ENCODE measurements around the gene LRRC4. TPM values are rescaled to one million over a fixed set of nuclear protein-coding genes. Genes with fewer than 3 reads are reported as not detected.

The LRRC4 gene
- polyA plus RNA-seq, 1 of the 3 experiments (the other 2 are of a cell fraction), result 0.44 TPM

- H3K27ac ChIP-seq (ENCODE audit: low read depth in 2 of 2, low read length in 1 of 2), result no peak overlapping the region
- H3K9me3 ChIP-seq, result no peaks in the 10 kb centered on the region
- peaks cover 0 to 20% of the 10 kb centered on the region in 2 experiments for H3K36me3 ChIP-seq (replicated peaks in 1 of 2; ENCODE audit: control insufficient read depth in 1 of 2, insufficient read depth in 2 of 2, low read length in 1 of 2)
- no peak overlapping the region for H3K4me3 ChIP-seq (ENCODE audit: low read depth in 2 of 2, low read length in 1 of 2)
- H3K79me2 ChIP-seq (ENCODE audit: insufficient read depth), result peaks cover 17% of the 10 kb centered on the region; the same call in 1 of the 2 replicates
- no peak overlapping the region for H3K9ac ChIP-seq
- DNase-seq, result no peak
- peaks cover 15 to 57% of the 10 kb centered on the region in 2 experiments for H3K4me1 ChIP-seq (ENCODE audit: control insufficient read depth in 1 of 2, insufficient read depth in 2 of 2, low read depth in 1 of 2, low read length in 1 of 2)
- 90% methylated on average over 4 of the region's 4 CpGs for WGBS (ENCODE audit: low lambda C conversion rate)
- no peak overlapping the region for H2AFZ ChIP-seq (ENCODE audit: low read depth)
- no peak overlapping the region for H3K4me2 ChIP-seq
- CTCF ChIA-PET, result interaction anchor here (0.7 to 5.7 kb wide), 6 partner anchors 9 to 218 kb away, joined by 3 to 37 read pairs (median 3); no protein-coding TSS in a partner anchor
- peaks cover 14% of the 10 kb centered on the region for H3F3A ChIP-seq (replicated peaks; ENCODE audit: insufficient read depth)
- peaks cover 72% of the 10 kb centered on the region for H4K20me1 ChIP-seq (ENCODE audit: insufficient read depth)
- no peaks in the 10 kb centered on the region for H3K27me3 ChIP-seq (ENCODE audit: insufficient read depth)
- POLR2A ChIA-PET, result no interaction called here
- no peak for TF ChIP-seq GATA2 (CRISPR knock-in tag; IDR thresholded peaks at IDR 0.05)
- H3K9me2 ChIP-seq, result no peaks in the 10 kb centered on the region
Measured at GRCh38 chr7:128027485-128027980, 3.7 kb downstream of the LRRC4 start.

- peaks cover 75% of the 10 kb centered on the region for H4K20me1 ChIP-seq (ENCODE audit: insufficient read depth)
- no peak overlapping the region for H3K9ac ChIP-seq
- H3K79me2 ChIP-seq (ENCODE audit: insufficient read depth), result peaks cover 17% of the 10 kb centered on the region; the same call in 1 of the 2 replicates
- H3K4me2 ChIP-seq, result no peak overlapping the region
- ChIA-PET POLR2A (interaction anchor here (0.8 kb wide), 1 partner anchor 71 kb away, joined by 4 read pairs; no protein-coding TSS in a partner anchor), CTCF (interaction anchor here (0.6 to 5.7 kb wide), 11 partner anchors 8 to 318 kb away, joined by 3 to 37 read pairs (median 3); no protein-coding TSS in a partner anchor)
- no peak overlapping the region for H2AFZ ChIP-seq (ENCODE audit: low read depth)
- no peaks in the 10 kb centered on the region for H3K9me3 ChIP-seq
- no peak overlapping the region for H3K4me3 ChIP-seq (ENCODE audit: low read depth in 2 of 2, low read length in 1 of 2)
- H3K27ac ChIP-seq (ENCODE audit: low read depth in 2 of 2, low read length in 1 of 2), result peak overlapping the region in 1 of 2 experiments; percentile 29; a peak in 2 of 4 replicates
- no peaks in the 10 kb centered on the region for H3K27me3 ChIP-seq (ENCODE audit: insufficient read depth)
- DNase-seq, result peak; percentile 67
- 73% methylated on average over 2 of the region's 2 CpGs for WGBS (ENCODE audit: low lambda C conversion rate)
- peaks cover 24% of the 10 kb centered on the region for H3F3A ChIP-seq (replicated peaks; ENCODE audit: insufficient read depth)
- H3K9me2 ChIP-seq, result no peaks in the 10 kb centered on the region
- TF ChIP-seq MAX (IDR thresholded peaks at IDR 0.05; ENCODE audit: low read depth) (no peak), EP300 (IDR thresholded peaks at IDR 0.05; ENCODE audit: borderline replicate concordance in 1 of 2, low read depth in 1 of 2, low read length in 1 of 2) (peak in 1 of 2 experiments; percentile 37; a peak in 2 of 4 replicates), MXI1 (IDR thresholded peaks at IDR 0.05; ENCODE audit: low read depth, low read length) (0 out of 2 replicates have a peak, but pooled peaks have one; percentile 8), REST (IDR thresholded peaks at IDR 0.05; ENCODE audit: low read depth, low read length) (no peak)
- H3K4me1 ChIP-seq (ENCODE audit: control insufficient read depth in 1 of 2, insufficient read depth in 2 of 2, low read depth in 1 of 2, low read length in 1 of 2), result peaks cover 22 to 59% of the 10 kb centered on the region in 2 experiments
- H3K36me3 ChIP-seq (replicated peaks in 1 of 2; ENCODE audit: control insufficient read depth in 1 of 2, insufficient read depth in 2 of 2, low read length in 1 of 2), result peaks cover 0 to 20% of the 10 kb centered on the region in 2 experiments
Measured at GRCh38 chr7:128026551-128026950, 4.7 kb downstream of the LRRC4 start.
